ENCODE data around the gene ZNF579.
"Not testable (repeated sequence)": the region's sequence is repeated elsewhere in the genome, so short reads cannot be mapped to it uniquely, and the experiment has no call there.

Gene ZNF579

GRCh38 chr19:55539090-55539984, 41.3 kb downstream of the ZNF579 start:
- no peak for DNase-seq (ENCODE audit: low read depth in 2 of 2)

DNA sequence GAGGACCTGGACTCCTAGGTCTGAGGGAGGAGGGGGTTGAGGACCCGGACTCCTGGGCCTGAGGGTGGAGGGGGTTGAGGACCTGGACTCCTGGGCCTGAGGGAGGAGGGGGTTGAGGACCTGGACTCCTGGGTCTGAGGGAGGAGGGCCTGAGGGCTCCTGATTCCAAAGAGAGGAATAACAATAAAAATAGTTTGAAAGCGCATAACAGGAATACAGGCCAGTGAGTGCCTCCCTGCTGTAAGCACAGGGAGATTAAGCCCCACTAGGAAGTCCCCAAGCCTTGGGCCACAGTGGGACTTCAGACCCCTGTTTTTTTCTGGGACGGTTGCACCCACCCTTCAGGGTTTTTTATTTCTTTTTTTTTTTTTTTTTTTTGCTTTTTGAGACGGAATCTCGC, 42.5 kb downstream of the ZNF579 start:
- DNase-seq (ENCODE audit: low read depth in 2 of 2) = no peak

- no peak for DNase-seq (ENCODE audit: low read depth in 2 of 2)
Measured at GRCh38 chr19:55537741-55538111, 42.9 kb downstream of the ZNF579 start.

DNA sequence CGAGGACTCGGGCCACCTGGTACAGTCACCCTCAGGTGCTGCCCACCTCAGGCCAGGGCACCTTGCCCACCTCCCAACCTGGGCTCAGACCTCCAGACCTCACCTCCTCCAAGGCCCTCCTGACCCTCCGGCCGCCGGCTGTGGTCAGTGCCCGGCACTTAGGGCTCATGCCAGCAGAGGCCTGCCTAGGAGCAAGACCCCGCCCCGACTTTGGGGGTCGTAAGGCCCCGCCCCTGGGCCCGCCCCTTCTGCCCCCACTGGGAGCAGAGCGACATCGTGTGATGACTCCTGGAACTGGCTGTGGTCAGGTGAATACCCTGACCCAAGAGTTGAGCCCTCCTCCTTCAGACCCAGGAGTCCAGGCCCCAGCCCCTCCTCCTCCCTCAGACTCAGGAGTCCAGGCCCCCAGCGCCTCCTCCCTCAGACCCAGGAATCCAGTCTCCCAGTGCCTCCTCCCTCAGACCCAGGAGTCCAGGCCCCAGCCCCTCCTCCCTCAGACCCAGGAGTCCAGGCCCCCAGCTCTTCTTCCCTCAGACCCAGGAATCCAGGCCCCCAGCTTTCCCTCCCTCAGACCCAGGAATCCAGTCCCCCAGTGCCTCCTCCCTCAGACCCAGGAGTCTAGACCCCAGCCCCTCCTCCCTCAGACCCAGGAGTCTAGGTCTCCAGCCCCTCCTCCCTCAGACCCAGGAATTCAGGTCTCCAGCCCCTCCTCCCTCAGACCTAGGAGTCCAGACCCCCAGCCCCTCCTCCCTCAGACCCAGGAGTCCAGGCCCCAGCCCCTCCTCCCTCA, 43.5 kb downstream of the ZNF579 start, which contains the start of gene SBK2:
Gene SBK2, minus strand, starts transcription at position 183 of the 790 bp plus-strand sequence. CDS start 839 bp downstream, outside the sequence.
- no peak for DNase-seq (ENCODE audit: low read depth in 2 of 2)

GRCh38 chr19:55536366-55536765, 44.3 kb downstream of the ZNF579 start:
- DNase-seq (ENCODE audit: low read depth in 2 of 2) = no peak

DNA sequence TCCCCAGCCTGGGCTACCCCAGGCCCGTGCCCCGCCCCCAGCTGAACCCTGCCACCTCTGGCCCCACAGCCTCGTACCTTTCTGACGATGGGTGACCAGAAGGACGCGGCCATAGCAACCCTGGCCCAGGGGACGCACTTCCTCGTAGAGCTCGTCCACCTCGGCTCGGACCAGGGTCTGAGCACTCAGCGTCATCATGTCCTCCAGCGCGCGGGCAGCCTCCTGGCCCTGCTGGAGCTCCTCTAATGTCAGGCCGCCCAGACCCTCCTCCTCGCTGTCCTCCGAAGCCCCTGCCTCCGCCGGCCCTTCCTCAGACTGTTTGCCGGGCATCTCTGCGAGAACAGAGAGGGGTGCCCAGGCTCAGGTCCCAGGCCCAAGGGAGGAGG, 44.7 kb downstream of the ZNF579 start:
- no peak for DNase-seq (ENCODE audit: low read depth in 2 of 2)

DNA sequence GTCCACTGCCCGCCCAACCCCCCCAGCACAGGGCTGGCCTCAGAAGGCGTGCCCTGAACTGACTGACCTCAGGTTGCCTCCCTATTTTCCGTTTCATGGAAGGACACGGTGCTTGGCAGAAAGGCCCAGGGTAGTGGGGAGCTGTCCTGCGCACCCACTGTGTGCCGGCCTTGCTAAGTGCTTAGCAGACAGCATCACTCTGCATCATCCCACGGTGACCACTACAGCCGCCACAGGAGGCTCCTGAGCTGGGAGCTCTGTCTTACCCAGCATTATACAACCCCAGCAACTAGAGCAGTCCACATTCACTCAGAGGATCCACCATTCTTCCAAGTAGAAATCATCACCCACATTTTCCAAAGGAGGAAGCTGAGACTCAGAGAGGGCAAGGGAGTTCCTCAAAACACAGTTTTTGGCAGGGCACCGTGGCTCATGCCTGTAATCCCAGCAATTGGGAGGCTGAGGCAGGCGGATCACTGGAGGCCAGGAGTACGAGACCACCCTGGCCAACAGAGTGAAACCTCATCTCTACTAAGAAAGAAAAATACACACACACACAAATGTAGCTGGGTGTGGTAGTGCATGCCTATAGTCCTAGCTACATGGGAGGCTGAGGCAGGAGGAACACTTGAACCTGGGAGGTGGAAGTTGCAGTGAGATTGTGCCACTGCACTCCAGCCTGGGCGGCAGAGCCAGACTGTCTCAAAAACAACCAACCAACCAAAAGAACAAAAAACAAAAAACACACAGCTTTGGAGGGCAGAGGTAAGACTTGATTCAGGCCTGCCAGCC, 45.3 kb downstream of the ZNF579 start:
- DNase-seq (ENCODE audit: low read depth in 2 of 2) = no peak

DNA sequence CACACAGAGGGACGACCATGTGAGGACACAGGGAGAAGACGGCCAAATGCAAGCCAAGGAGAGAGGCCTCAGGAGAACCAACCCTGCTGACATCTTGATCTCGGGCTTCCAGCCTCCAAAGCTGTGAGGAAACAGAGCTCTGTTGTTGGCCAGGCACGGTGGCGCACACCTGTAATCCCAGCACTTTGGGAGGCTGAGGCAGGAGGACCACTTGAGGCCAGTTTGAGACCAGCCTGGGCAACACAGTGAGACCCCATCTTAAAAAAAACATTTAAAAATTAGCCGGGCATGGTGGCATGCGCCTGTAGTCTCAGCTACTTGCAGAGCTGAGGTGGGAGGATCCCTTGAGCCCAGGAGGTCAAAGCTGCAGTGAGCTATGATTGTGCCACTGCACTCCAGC, 46.4 kb downstream of the ZNF579 start:
- not testable (repeated sequence) for DNase-seq (ENCODE audit: low read depth in 2 of 2)

DNA sequence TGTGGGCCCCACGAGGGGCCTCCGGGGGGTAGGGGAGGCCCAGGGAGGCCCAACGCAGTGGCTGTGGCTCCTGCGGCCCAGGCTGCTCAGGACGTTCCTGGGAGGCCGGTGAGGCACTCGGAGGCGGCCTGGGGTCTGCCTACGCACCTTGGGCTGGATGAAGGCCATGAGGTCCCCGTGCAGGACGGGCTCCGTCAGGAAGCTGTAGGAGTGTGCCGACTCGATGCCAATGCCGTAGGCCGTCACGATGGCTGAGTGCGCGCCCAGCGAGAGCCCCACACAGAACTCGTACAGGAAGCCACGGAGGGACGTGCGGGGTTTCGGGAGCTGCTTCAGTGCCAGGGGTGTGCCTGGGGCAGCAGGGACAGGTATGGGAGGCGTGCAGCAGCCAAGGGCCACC, 49.7 kb downstream of the ZNF579 start:
- DNase-seq (ENCODE audit: low read depth in 2 of 2) = no peak

DNA sequence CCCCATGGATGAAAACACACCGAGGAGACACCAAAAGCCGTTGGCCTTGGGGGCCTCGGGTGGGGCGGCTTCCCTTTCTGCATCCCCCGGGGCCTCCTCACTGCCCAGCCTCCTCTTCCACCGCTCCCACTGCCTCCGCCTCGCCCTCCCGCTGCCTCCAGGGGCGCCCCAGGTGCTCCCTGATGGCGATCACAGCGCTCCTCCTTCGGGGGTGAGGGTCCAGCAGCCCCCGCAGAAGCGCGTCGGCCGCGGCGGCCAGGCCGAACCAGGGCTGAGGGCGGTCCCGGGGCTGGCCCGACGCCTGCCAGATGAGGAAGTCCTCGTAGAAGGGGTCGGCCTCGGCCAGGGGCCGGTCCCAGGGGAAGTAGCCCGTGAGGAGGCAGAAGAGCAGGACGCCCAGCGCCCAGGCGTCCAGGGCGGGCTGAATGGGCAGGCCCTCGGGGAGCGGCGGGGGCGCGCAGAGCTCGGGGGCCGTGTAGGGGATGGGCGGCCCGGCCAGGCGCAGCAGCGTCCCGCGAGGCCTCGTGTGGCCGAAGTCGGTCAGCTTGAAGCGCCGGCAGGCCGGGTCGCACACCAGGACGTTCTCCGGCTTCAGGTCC, 50.9 kb downstream of the ZNF579 start:
- DNase-seq (ENCODE audit: low read depth in 2 of 2) = no peak

GRCh38 chr19:55528030-55528803, 52.4 kb downstream of the ZNF579 start:
- no peak for DNase-seq (ENCODE audit: low read depth in 2 of 2)

- DNase-seq (ENCODE audit: low read depth in 2 of 2) = no peak
Measured at GRCh38 chr19:55527197-55528029, 53.2 kb downstream of the ZNF579 start.

Measured in activated CD4-positive, alpha-beta T cell treated with anti-CD3 and anti-CD28 coated beads for 24 hours (primary cell).